GM12873 (cell line): ENCODE measurements around the gene MARCHF3.

Source experiments
- CTCF ChIP-seq: IDR thresholded peaks from 2 replicates; pipeline ENCODE4 v1.5.1; 2012; ENCODE audit warnings: low read depth, mild to moderate bottlenecking, moderate library complexity, low read length, control low read depth; ENCODE audit not compliant: insufficient read depth; ENCODE audit errors: missing control alignments

MARCHF3 gene

GRCh38 chr5:126857472-126858410 lies 172.6 kb downstream of the MARCHF3 start:
- TF ChIP-seq CTCF: no peak

GRCh38 chr5:126855266-126855665 lies 175.1 kb downstream of the MARCHF3 start:
- TF ChIP-seq CTCF: no peak

- no peak for TF ChIP-seq CTCF
Observed at GRCh38 chr5:126854526-126855110, 175.7 kb downstream of the MARCHF3 start.

GRCh38 chr5:126852841-126853271 lies 177.5 kb downstream of the MARCHF3 start:
- TF ChIP-seq CTCF: no peak

GRCh38 chr5:126852091-126852571 lies 178.2 kb downstream of the MARCHF3 start:
- no peak for TF ChIP-seq CTCF

- no peak for TF ChIP-seq CTCF
Observed at GRCh38 chr5:126851501-126852011, 178.8 kb downstream of the MARCHF3 start.

GRCh38 chr5:126849101-126849678 lies 181.2 kb downstream of the MARCHF3 start:
- no peak for TF ChIP-seq CTCF
